Measurements from ENCODE around the gene DCTN3. TPM values are rescaled to one million over a fixed set of nuclear protein-coding genes. Genes with fewer than 3 reads are reported as not detected.

Gene DCTN3
- total RNA-seq, 6 experiments from 2014 or later: 150 to 176 (median 161) TPM

DNA sequence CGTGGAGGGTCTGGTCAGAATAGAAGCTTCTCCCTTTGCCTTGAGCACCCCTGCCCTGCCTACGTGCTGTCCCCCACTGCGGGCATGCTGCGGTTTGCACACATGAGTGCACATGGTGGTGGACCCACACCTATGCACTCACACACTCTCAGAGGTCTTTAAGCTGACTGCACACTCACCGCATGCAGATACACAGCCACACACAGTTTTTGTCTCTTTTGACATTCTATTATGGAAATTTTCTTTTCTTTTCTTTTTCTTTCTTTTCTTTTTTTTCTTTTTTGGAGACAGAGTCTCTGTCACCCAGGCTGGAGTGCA, 9.2 kb upstream of the DCTN3 start:
- Mint-ChIP-seq H3K36me3 (ENCODE audit: low read depth) (no peaks in the 10 kb centered on the region), H3K9me3 (no peaks in the 10 kb centered on the region), H3K27me3 (ENCODE audit: insufficient read depth) (peaks cover 46% of the 10 kb centered on the region), H3K4me1 (ENCODE audit: low read depth) (peaks cover 16% of the 10 kb centered on the region), H3K4me3 (peak overlapping the region; percentile 69), H3K27ac (no peak overlapping the region)
- DNase-seq: no peak
- TF ChIP-seq, protein P1, sequence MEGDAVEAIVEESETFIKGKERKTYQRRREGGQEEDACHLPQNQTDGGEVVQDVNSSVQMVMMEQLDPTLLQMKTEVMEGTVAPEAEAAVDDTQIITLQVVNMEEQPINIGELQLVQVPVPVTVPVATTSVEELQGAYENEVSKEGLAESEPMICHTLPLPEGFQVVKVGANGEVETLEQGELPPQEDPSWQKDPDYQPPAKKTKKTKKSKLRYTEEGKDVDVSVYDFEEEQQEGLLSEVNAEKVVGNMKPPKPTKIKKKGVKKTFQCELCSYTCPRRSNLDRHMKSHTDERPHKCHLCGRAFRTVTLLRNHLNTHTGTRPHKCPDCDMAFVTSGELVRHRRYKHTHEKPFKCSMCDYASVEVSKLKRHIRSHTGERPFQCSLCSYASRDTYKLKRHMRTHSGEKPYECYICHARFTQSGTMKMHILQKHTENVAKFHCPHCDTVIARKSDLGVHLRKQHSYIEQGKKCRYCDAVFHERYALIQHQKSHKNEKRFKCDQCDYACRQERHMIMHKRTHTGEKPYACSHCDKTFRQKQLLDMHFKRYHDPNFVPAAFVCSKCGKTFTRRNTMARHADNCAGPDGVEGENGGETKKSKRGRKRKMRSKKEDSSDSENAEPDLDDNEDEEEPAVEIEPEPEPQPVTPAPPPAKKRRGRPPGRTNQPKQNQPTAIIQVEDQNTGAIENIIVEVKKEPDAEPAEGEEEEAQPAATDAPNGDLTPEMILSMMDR (IDR thresholded peaks at IDR 0.05): no peak

DNA sequence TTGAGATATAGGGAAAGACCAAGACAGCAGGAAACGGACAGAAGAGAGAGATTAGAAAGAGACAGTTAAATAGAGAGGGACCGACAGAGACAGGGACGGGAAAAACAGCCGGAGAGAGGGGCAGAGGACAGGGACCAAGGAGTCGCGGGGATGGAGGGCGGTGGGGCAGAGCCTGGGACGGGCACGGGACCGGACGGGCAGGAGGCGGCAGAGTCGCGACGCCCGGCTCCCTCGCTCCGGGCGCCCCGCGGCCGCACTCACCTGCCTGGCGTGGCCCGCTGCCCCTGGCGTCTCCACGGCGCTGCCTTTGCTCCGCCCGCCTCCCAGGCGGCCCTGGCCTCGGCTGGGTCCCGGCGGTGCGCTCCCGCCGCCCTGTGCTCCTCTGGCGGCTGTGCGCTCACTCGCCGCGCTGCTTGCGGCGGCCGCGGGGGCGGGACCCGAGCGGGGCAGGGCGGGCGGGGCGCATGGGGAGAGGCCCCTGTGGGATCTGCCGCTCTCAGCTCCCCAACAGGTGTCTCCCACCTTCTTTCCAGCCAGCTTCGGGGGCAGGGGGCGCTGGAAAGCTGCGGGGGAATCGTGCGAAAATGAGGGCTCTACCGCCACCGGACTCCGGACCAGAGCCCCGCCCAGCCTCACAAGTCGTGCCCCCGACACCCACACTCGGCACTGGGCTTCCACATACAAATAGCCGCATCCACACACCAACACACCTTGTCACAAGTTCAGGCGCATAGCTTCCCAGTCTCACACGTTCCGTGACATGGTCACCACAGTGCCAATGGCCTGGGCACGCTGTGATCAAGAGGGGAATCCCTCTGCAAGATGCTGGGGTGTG, 8.6 kb upstream of the DCTN3 start, which contains the start of gene ARID3C:
Gene ARID3C, minus strand, starts transcription at position 411 of the 835 bp plus-strand sequence. CDS start 1,052 bp downstream, outside the sequence.
- TF ChIP-seq, protein P1 (IDR thresholded peaks at IDR 0.05): 0 out of 2 replicates have a peak, but pooled peaks have one; percentile 10
- Mint-ChIP-seq H3K9me3 (no peaks in the 10 kb centered on the region), H3K27me3 (ENCODE audit: insufficient read depth) (peaks cover 50% of the 10 kb centered on the region), H3K36me3 (ENCODE audit: low read depth) (no peaks in the 10 kb centered on the region), H3K4me3 (peak within 1 kb of the TSS; percentile 76), H3K27ac (no peak within 1 kb of the TSS), H3K4me1 (ENCODE audit: low read depth) (peaks cover 16% of the 10 kb centered on the region)
- DNase-seq: no peak

DNA sequence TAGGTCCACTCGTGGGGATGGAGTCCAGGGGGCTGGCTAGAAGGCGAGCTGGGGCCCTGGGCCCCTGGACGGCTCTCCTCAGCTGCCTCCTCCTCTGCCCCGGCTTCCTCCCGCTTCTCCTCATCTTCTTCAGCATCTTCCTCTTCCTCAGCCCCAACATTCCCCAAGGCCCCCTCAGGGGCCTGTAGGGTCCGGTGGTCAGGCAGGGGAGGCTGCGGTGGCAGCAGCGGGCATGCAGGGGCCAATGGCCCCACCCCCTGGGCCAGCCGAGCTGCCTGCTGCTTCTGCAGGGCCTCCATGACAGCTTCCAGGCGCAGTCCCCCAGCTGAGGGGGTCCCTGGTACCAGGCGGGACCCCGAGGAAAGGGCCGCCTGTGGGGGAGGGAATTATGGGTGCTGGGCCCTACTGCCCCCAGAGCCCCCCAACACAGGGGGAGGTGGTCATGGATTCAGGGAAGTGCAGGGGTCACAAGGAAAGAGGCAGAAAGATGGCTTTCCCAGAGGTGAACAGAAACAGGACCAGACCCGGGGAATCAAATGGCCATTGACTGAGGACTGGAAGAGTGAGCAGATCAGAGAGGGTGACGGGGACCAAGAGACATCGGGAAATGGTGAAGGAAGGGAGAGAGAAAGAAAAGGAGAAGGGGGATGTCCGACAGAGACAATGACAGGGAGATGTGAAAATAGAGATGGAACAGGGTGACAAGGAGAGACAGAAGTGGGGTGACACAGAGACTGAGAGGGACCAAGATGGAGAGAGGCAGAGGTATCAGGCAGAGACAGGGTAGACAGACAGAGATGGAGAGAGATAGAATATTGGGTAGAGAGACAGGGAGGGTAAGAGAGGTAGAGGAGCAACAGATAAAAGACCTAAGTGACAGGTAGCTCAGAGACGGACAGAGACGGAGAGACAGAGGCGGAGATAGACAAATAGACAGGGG, 7.7 kb upstream of the DCTN3 start:
- Mint-ChIP-seq H3K27me3 (ENCODE audit: insufficient read depth) (peaks cover 54% of the 10 kb centered on the region), H3K9me3 (no peaks in the 10 kb centered on the region), H3K27ac (no peak overlapping the region), H3K36me3 (ENCODE audit: low read depth) (no peaks in the 10 kb centered on the region), H3K4me1 (ENCODE audit: low read depth) (peaks cover 18% of the 10 kb centered on the region), H3K4me3 (peak overlapping the region; percentile 76)
- TF ChIP-seq, protein P1 (IDR thresholded peaks at IDR 0.05): no peak
- no peak for DNase-seq

DNA sequence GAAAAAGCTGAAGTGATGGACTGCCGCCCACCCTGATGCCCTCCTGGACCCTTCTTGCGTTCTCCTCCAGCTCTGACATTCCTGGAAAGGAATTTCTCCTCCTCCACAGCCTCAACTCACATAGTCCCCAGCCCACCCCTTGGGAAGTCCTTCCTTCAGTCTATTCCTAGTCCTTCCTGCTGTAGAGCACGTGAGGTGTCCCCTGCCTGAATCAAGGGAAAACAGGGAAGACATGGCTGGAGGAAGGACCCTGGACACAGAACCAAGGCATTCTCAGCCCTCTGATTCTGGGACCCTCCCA, 4.8 kb upstream of the DCTN3 start:
- no peak for DNase-seq
- no peaks in the 10 kb centered on the region for H3K9me3 Mint-ChIP-seq
- peaks cover 25% of the 10 kb centered on the region for H3K4me1 Mint-ChIP-seq (ENCODE audit: low read depth)
- TF ChIP-seq, protein P1 (IDR thresholded peaks at IDR 0.05): no peak
- no peak overlapping the region for H3K27ac Mint-ChIP-seq
- H3K27me3 Mint-ChIP-seq (ENCODE audit: insufficient read depth): peaks cover 50% of the 10 kb centered on the region
- H3K36me3 Mint-ChIP-seq (ENCODE audit: low read depth): no peaks in the 10 kb centered on the region
- H3K4me3 Mint-ChIP-seq: no peak overlapping the region

DNA sequence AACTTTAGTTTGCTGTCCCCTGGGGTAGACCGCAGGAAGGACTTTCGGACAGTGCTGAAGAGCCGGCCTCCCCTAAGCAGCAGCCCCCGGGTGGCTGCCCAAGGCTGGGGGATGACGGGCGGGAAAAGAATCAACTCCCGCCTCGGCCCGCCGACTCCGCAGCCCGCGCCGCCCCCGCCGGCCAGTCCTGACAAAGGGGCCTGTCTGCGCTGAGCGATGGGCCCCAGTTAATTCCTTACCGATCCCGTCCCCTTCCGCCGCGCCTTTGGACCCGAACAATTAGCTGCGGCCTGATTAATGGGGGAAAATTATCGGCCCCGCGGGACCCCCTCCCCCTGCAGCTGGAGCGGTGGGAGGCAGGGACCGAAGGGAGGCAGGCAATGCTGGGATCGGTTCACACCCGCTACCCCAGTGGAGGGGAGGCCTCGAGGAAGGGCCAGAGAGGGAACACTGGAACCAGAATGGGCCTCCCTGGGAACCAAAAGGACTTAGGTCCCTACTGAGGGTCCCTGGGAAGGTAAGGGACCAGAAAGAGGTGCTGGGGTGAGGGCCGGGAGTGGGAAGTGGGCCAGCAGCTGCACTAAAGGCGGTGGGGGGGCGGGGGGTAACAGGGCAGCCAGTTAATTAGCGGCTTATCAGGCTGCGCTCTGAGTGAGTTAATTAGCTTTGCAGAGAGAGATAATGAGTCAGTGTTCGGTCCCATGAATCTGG, 4.3 kb upstream of the DCTN3 start:
- H3K36me3 Mint-ChIP-seq (ENCODE audit: low read depth): no peaks in the 10 kb centered on the region
- no peak overlapping the region for H3K27ac Mint-ChIP-seq
- H3K9me3 Mint-ChIP-seq: no peaks in the 10 kb centered on the region
- peaks cover 30% of the 10 kb centered on the region for H3K4me1 Mint-ChIP-seq (ENCODE audit: low read depth)
- TF ChIP-seq, protein P1 (IDR thresholded peaks at IDR 0.05): no peak
- H3K4me3 Mint-ChIP-seq: no peak overlapping the region
- no peak for DNase-seq
- H3K27me3 Mint-ChIP-seq (ENCODE audit: insufficient read depth): peaks cover 46% of the 10 kb centered on the region
